Upper lobe of right lung (tissue), 1 donor: ENCODE results near the gene IQGAP2. TPM values are rescaled to one million over a fixed set of nuclear protein-coding genes. Genes with fewer than 3 reads are reported as not detected.

Experiments
- ATAC-seq: fragments of 200-7000 bp; cut with Tn5 transposase; one replicate; pipeline ENCODE4 v1.9.1; 2020; ENCODE audit warnings: mild to moderate bottlenecking, moderate library complexity
- DNase-seq: peaks from one replicate; pipeline ENCODE4 v3.0.0-alpha.2; 2020
- H3K27ac ChIP-seq: fragments of 200-600 bp; one replicate; pipeline ENCODE4 v1.8.0; 2022
- H3K27me3 ChIP-seq: fragments of 200-600 bp; one replicate; pipeline ENCODE4 v1.8.0; 2022; ENCODE audit warnings: mild to moderate bottlenecking
- H3K36me3 ChIP-seq: fragments of 200-600 bp; one replicate; pipeline ENCODE4 v1.8.0; 2022
- H3K4me1 ChIP-seq: fragments of 200-600 bp; one replicate; pipeline ENCODE4 v1.8.0; 2022
- H3K4me3 ChIP-seq: fragments of 200-600 bp; one replicate; pipeline ENCODE4 v1.8.0; 2022; ENCODE audit warnings: mild to moderate bottlenecking
- H3K9me3 ChIP-seq: fragments of 200-600 bp; one replicate; pipeline ENCODE4 v1.8.0; 2022
- intact Hi-C: fragments of 100-400 bp; cut with DNase I; formaldehyde crosslinking; loops from one replicate; pipeline ENCODE4 v1.11.0; 2022
- total RNA-seq: library from RNA; stranded (reverse); fragmentation: NEBNext Ultra II Directional; extraction: Animal tissue kit (Norgen Biotek cat#: 25700); gene quantifications from one replicate; pipeline ENCODE4 v1.2.1, GENCODE V29; 2021
- TF ChIP-seq, protein P1 (sequence below): fragments of 200-600 bp; IDR thresholded peaks from one replicate; pipeline ENCODE4 v1.8.0; 2022; ENCODE audit warnings: antibody characterized with exemption
- donor health status: DM: no; HTN: yes; CAD: no; lungs with severe emphysema.

The IQGAP2 gene
- total RNA-seq, 1 donor from 2014 or later, result 31.0 TPM

DNA sequence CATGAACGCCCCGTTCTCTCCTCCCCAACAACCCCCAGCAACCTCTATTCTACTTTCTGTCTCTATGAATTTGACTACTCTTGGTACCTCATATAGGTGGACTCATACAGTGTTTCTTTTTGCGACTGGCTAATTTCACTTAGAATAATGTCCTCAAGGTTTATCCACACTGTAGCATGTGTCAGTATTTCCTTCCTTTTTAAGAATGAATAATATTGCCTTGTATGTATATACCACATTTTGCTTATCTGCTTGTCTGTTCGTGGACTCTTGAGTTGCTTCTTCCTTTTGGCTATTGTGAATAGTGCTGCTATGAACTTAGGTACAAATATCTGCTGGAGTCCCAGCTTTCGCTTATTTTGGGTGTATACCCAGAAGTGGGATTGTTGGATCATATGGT lies 42.7 kb downstream of the IQGAP2 start:
- H3K27me3 ChIP-seq, result no peaks in the 10 kb centered on the region
- no peak overlapping the region for H3K4me3 ChIP-seq
- ATAC-seq (no peak), DNase-seq (no peak)
- TF ChIP-seq, protein P1, sequence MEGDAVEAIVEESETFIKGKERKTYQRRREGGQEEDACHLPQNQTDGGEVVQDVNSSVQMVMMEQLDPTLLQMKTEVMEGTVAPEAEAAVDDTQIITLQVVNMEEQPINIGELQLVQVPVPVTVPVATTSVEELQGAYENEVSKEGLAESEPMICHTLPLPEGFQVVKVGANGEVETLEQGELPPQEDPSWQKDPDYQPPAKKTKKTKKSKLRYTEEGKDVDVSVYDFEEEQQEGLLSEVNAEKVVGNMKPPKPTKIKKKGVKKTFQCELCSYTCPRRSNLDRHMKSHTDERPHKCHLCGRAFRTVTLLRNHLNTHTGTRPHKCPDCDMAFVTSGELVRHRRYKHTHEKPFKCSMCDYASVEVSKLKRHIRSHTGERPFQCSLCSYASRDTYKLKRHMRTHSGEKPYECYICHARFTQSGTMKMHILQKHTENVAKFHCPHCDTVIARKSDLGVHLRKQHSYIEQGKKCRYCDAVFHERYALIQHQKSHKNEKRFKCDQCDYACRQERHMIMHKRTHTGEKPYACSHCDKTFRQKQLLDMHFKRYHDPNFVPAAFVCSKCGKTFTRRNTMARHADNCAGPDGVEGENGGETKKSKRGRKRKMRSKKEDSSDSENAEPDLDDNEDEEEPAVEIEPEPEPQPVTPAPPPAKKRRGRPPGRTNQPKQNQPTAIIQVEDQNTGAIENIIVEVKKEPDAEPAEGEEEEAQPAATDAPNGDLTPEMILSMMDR, result no peak
- H3K9me3 ChIP-seq, result no peaks in the 10 kb centered on the region
- intact Hi-C loops, result no loop called here
- no peak overlapping the region for H3K27ac ChIP-seq
- H3K4me1 ChIP-seq, result peaks cover 10% of the 10 kb centered on the region
- H3K36me3 ChIP-seq, result no peaks in the 10 kb centered on the region

DNA sequence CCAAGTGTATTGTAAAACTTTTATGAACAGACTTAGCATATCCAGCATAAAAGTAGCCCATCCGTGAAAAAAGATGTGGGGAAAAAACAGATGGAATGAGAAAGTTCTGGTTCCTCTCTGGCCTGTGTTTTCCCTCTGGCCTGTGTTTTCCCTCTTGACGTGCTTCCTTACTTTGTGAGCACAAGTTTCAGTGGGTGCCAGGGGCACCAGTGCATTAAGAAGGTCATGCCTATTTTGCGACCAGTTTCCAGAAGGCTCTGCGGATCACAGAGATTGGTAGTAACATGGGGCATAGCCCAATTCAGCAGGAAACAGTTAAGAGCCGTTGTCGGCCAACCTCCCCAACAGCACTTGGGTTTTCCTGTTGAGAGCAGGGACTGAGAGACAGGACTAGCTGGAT lies 43.7 kb downstream of the IQGAP2 start:
- intact Hi-C loops, result no loop called here
- Histone ChIP-seq H3K4me3 (no peak overlapping the region), H3K9me3 (no peaks in the 10 kb centered on the region), H3K27me3 (no peaks in the 10 kb centered on the region), H3K4me1 (peaks cover 10% of the 10 kb centered on the region), H3K36me3 (no peaks in the 10 kb centered on the region), H3K27ac (no peak overlapping the region)
- DNase-seq, result no peak
- ATAC-seq, result no peak
- TF ChIP-seq, protein P1, result no peak

DNA sequence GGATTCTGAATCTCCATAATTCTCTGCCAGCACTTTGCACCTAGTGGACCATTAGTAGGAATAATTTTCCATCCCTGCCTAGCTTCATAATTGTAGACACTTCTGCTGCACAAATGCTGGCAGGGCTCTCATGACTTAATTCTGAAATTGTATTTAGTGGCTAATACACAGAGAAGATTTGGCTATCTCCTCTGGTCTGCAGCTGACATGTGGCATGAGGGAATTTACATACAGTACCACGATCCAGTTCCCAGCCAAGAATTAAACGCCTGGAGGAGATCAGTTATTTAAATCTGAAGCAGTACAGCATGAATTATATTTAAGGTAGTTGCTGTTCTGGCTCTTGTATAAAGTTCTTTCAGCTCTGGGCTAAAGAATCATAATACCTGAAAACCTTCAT lies 46.5 kb downstream of the IQGAP2 start:
- intact Hi-C loops, result no loop called here
- no peak for DNase-seq
- Histone ChIP-seq H3K27ac (no peak overlapping the region), H3K4me1 (peaks cover 8% of the 10 kb centered on the region), H3K4me3 (no peak overlapping the region), H3K9me3 (no peaks in the 10 kb centered on the region), H3K36me3 (no peaks in the 10 kb centered on the region), H3K27me3 (no peaks in the 10 kb centered on the region)
- TF ChIP-seq, protein P1, result no peak
- no peak for ATAC-seq

DNA sequence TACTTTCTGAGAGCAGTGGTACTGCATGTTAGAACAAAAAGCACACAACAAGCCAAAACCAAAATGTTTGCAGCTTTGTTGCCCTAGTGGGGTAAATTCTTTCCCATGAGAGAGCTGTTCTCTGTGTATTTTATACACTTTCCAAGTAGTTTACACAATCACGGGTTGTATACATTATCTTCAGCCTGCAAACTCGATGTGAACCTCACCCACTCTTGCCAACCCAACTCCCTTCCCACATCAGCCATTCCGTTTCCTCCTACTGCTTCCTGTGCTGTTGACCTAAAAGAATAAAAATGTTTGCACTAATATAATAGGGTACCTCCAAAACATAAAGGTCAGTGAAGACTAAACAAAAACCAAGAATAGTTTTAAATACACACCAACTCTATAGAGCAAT lies 47.0 kb downstream of the IQGAP2 start:
- peaks cover 8% of the 10 kb centered on the region for H3K4me1 ChIP-seq
- TF ChIP-seq, protein P1, result no peak
- no peaks in the 10 kb centered on the region for H3K9me3 ChIP-seq
- intact Hi-C loops, result no loop called here
- peak; percentile 55 for ATAC-seq
- no peak overlapping the region for H3K4me3 ChIP-seq
- H3K36me3 ChIP-seq, result no peaks in the 10 kb centered on the region
- no peak for DNase-seq
- H3K27ac ChIP-seq, result no peak overlapping the region
- no peaks in the 10 kb centered on the region for H3K27me3 ChIP-seq

DNA sequence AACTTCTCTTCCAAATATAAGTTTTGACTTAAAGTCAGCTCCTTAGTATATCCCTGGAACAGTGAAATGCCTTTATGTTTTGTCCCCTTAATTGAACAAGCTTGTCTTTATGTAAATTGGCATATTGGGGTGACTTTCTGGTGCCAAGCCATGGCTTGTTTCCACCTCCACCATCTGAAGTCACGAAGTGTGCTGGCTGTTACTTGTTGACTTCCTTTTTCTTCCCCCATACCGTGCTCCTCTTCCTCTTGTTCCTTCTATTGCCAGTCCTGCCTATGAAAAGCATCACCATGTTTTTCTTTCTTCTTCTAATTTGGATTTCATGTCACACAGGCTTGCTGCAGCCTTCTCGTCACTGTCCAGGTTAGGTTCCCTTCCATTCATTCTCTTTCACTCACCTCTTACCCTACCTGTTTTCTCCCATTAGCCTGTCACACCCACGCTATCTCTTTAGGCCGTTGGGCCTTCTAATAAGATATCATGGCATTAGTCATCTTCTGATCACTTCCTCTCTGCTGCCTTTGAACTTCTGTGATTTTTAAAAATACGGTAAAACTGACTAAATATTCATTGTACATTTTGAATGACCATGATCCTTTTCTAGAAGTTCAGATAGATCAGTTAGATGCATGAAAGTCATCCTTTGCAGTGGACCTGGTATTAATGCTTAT lies 48.1 kb downstream of the IQGAP2 start:
- ATAC-seq, result peak; percentile 64
- no peaks in the 10 kb centered on the region for H3K9me3 ChIP-seq
- intact Hi-C loops, result no loop called here
- no peaks in the 10 kb centered on the region for H3K27me3 ChIP-seq
- no peak for DNase-seq
- TF ChIP-seq, protein P1, result no peak
- H3K36me3 ChIP-seq, result no peaks in the 10 kb centered on the region
- no peak overlapping the region for H3K4me3 ChIP-seq
- peaks cover 8% of the 10 kb centered on the region for H3K4me1 ChIP-seq
- no peak overlapping the region for H3K27ac ChIP-seq
